ENCODE results near the gene MAP3K14. TPM values are rescaled to one million over a fixed set of nuclear protein-coding genes. Genes with fewer than 3 reads are reported as not detected.
A peak's percentile ranks its signal among the peaks of the same experiment; 100 is the strongest.

Gene MAP3K14
- total and polyA plus RNA-seq, 2 of the 4 experiments (the other 2 are of a cell fraction), result 4.1 to 21.7 TPM

GRCh38 chr17:45248132-45248957, 68.5 kb downstream of the MAP3K14 start (continued):
- no peak for TF ChIP-seq FOS (IDR thresholded peaks at IDR 0.05; ENCODE audit: low read depth, low read length)
- no peak for TF ChIP-seq SMC3 (IDR thresholded peaks at IDR 0.05; ENCODE audit: low read depth, low read length)

- H2BK20ac ChIP-seq (ENCODE audit: low read depth, low read length), result no peak overlapping the region
- intact Hi-C loops (cut with micrococcal nuclease) (no loop called here), dilution Hi-C loops (cut with HindIII; ENCODE audit: low sequenced_read_pairs, unreplicated experiment) (no loop called here), in situ Hi-C loops (cut with MboI; ENCODE audit: low sequenced_read_pairs) (no loop called here)
- H3K4me1 ChIP-seq (ENCODE audit: control insufficient read depth, insufficient read depth, low read length), result peaks cover 5% of the 10 kb centered on the region; the same call in 1 of the 2 replicates
- H3K56ac ChIP-seq (ENCODE audit: extremely low read depth, insufficient read depth, low read length), result no peak overlapping the region
- DNase-seq (peak; percentile 90), ATAC-seq (ENCODE audit: low read depth) (peak; percentile 90)
- H3K18ac ChIP-seq (ENCODE audit: low read depth, low read length), result peak overlapping the region; percentile 14; the same call in 1 of the 2 replicates
- peak overlapping the region; percentile 65 for H4K5ac ChIP-seq (ENCODE audit: low read depth, low read length)
- no TSS peak for BruUV-seq (replicated peaks)
- H3K36me3 ChIP-seq (ENCODE audit: control insufficient read depth, insufficient read depth, low read length), result peaks cover 8% of the 10 kb centered on the region; the same call in 1 of the 2 replicates
- no peak overlapping the region; the same call in 1 of the 2 replicates for H4K91ac ChIP-seq (ENCODE audit: insufficient read depth, low read depth, low read length)
- WGBS, 2 experiments (ENCODE audit: extremely low coverage in 2 of 2, insufficient read length in 1 of 2), result 0% methylated on average over 23 of the region's 61 CpGs; no CpG with 5 or more reads in 1 of the 2 experiments
- H3K27me3 ChIP-seq (ENCODE audit: control insufficient read depth, insufficient read depth, low read length), result no peaks in the 10 kb centered on the region
- peak overlapping the region; percentile 67 for H3K4me3 ChIP-seq (ENCODE audit: insufficient read depth, low read depth, low read length)
- peak overlapping the region; percentile 9; the same call in 1 of the 2 replicates for H2BK120ac ChIP-seq (ENCODE audit: low read depth, low read length)
- peak overlapping the region; percentile 60 for H3K9ac ChIP-seq (ENCODE audit: low read depth, low read length)
- H4K20me1 ChIP-seq (ENCODE audit: insufficient read depth, low read length), result peaks cover 5% of the 10 kb centered on the region
- POLR2A ChIA-PET (ENCODE audit: unreplicated experiment), result no interaction called here
- H3K4me2 ChIP-seq (ENCODE audit: low read depth, low read length), result peak overlapping the region; percentile 84
- H2BK15ac ChIP-seq (ENCODE audit: low read depth, low read length), result no peak overlapping the region; the same call in 2 of the 3 replicates
- peaks cover 0 to 9% of the 10 kb centered on the region in 2 experiments; a peak in 1 of 4 replicates for H3K79me1 ChIP-seq (ENCODE audit: low read depth in 1 of 2, low read length in 2 of 2)
- H3K14ac ChIP-seq (replicated peaks; ENCODE audit: low read depth, low read length), result 0 out of 2 replicates have a peak overlapping the region, but pooled peaks have one; percentile 3
- H3K23ac ChIP-seq (ENCODE audit: low read depth, low read length), result no peak overlapping the region
- H2BK5ac ChIP-seq (ENCODE audit: low read depth, low read length, poor library complexity, severe bottlenecking), result no peak overlapping the region
- H3K9me1 ChIP-seq (ENCODE audit: insufficient read depth, low read length), result 0 out of 2 replicates have a peak, but pooled peaks cover 2% of the 10 kb centered on the region
- peak overlapping the region; percentile 96 for H2AFZ ChIP-seq (replicated peaks; ENCODE audit: low read length, poor library complexity)
- no peak overlapping the region for H2AK5ac ChIP-seq (ENCODE audit: low read depth, low read length)
- H3K4ac ChIP-seq (ENCODE audit: low read depth, low read length), result peak overlapping the region; percentile 67
- CTCF ChIA-PET, result interaction anchor here (0.7 to 1.3 kb wide), 2 partner anchors 36 to 159 kb away, joined by 3 read pairs; no protein-coding TSS in a partner anchor
- H3K27ac ChIP-seq (ENCODE audit: insufficient read depth, low read length), result peak overlapping the region; percentile 7; the same call in 1 of the 2 replicates
- H4K8ac ChIP-seq (ENCODE audit: low read depth in 2 of 2, low read length in 2 of 2), result peak overlapping the region; percentile 93
- peak overlapping the region; percentile 90 for H2AK9ac ChIP-seq (replicated peaks; ENCODE audit: low read depth, low read length, poor library complexity)
- no peaks in the 10 kb centered on the region for H3K9me3 ChIP-seq (ENCODE audit: control insufficient read depth, insufficient read depth, low read length)
- peak; percentile 4; the same call in 1 of the 2 replicates for TF ChIP-seq MXI1 (IDR thresholded peaks at IDR 0.05; ENCODE audit: borderline replicate concordance, low read depth, low read length)
- peak; percentile 29; the same call in 1 of the 2 replicates for TF ChIP-seq POLR2A (IDR thresholded peaks at IDR 0.05; ENCODE audit: low read depth, low read length)
- TF ChIP-seq BHLHE40 (IDR thresholded peaks at IDR 0.05; ENCODE audit: low read depth, low read length), result peak; percentile 92
- TF ChIP-seq RCOR1 (IDR thresholded peaks at IDR 0.05; ENCODE audit: insufficient replicate concordance, low read length), result no peak
- no peak for TF ChIP-seq RFX5 (IDR thresholded peaks at IDR 0.05; ENCODE audit: low read depth, low read length)
- no peak for TF ChIP-seq CEBPB (IDR thresholded peaks at IDR 0.05; ENCODE audit: low read depth, low read length)
- TF ChIP-seq MAFK (IDR thresholded peaks at IDR 0.05; ENCODE audit: low read depth, low read length), result no peak
- TF ChIP-seq NFE2L2 (IDR thresholded peaks at IDR 0.05; ENCODE audit: low read depth, low read length), result no peak
- no peak for TF ChIP-seq RAD21 (IDR thresholded peaks at IDR 0.05; ENCODE audit: low read length)
- no peak for TF ChIP-seq CHD1 (IDR thresholded peaks at IDR 0.05; ENCODE audit: low read depth, low read length)
- TF ChIP-seq, protein P1, sequence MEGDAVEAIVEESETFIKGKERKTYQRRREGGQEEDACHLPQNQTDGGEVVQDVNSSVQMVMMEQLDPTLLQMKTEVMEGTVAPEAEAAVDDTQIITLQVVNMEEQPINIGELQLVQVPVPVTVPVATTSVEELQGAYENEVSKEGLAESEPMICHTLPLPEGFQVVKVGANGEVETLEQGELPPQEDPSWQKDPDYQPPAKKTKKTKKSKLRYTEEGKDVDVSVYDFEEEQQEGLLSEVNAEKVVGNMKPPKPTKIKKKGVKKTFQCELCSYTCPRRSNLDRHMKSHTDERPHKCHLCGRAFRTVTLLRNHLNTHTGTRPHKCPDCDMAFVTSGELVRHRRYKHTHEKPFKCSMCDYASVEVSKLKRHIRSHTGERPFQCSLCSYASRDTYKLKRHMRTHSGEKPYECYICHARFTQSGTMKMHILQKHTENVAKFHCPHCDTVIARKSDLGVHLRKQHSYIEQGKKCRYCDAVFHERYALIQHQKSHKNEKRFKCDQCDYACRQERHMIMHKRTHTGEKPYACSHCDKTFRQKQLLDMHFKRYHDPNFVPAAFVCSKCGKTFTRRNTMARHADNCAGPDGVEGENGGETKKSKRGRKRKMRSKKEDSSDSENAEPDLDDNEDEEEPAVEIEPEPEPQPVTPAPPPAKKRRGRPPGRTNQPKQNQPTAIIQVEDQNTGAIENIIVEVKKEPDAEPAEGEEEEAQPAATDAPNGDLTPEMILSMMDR (conservative IDR thresholded peaks at IDR 0.05; ENCODE audit: low read depth, low read length), result no peak
These were observed 69.2 kb downstream of the MAP3K14 start for GRCh38 chr17:45247429-45248131.
